T-helper 1 cell treated with Interleukin-12 subunit alpha and Interleukin-12 subunit beta and Interleukin-4 antibody, amounts not matched to agents 30 ng/mL and 1 ng/mL, for 36 hours (primary cell): ENCODE measurements around the gene ZCCHC2. TPM values are rescaled to one million over a fixed set of nuclear protein-coding genes. Genes with fewer than 3 reads are reported as not detected.

Experiments
- intact Hi-C: fragments of 100-400 bp; cut with micrococcal nuclease; formaldehyde crosslinking; loops from one replicate; pipeline ENCODE4 v1.15.1; 2024
- total RNA-seq: library from RNA; stranded (reverse); gene quantifications from 2 replicates; pipeline ENCODE4 v1.2.3, GENCODE V29; 2022

ZCCHC2 gene
- total RNA-seq, 1 donor from 2014 or later: 60.7 TPM

- intact Hi-C loops: no loop called here
Observed at GRCh38 chr18:62606106-62606505, 83.3 kb downstream of the ZCCHC2 start.

- intact Hi-C loops: no loop called here
Observed at GRCh38 chr18:62607302-62607701, 84.5 kb downstream of the ZCCHC2 start.

DNA sequence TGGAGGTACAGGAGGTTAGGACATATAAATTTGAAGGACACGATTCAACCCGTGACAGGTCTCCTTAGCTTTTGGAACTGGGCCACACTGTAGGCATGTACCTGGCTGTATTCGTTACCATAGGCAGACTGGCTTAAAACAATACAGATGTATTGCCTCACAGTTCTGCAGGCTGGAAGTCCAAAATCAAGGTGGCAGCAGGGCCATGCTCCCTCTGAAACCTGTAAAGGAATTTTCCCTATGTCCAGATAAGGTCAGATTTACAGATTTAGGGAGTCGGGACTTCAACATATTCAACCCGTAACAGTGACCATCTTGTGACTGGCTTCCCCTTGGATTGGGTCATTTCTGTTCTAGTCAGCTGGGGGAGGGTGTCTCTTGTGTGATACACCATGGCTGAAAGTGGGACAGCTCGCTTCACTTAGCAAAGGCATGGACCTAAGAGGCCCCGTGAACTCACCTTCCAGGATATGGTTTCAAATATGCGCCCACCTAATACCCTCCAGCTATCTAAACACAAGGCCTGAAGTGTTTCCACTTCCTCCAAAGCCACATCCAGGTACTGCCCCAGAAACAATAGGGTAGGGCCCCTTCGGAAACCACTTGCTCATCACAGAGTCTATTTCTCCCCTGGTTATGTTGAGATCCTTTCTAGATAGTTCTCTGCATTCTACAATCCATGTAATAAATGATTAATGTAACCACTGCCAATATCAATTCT lies 85.0 kb downstream of the ZCCHC2 start:
- intact Hi-C loops: no loop called here

- intact Hi-C loops: no loop called here
Observed at GRCh38 chr18:62609764-62610163, 86.9 kb downstream of the ZCCHC2 start.

GRCh38 chr18:62610351-62610700 lies 87.5 kb downstream of the ZCCHC2 start:
- intact Hi-C loops: no loop called here

DNA sequence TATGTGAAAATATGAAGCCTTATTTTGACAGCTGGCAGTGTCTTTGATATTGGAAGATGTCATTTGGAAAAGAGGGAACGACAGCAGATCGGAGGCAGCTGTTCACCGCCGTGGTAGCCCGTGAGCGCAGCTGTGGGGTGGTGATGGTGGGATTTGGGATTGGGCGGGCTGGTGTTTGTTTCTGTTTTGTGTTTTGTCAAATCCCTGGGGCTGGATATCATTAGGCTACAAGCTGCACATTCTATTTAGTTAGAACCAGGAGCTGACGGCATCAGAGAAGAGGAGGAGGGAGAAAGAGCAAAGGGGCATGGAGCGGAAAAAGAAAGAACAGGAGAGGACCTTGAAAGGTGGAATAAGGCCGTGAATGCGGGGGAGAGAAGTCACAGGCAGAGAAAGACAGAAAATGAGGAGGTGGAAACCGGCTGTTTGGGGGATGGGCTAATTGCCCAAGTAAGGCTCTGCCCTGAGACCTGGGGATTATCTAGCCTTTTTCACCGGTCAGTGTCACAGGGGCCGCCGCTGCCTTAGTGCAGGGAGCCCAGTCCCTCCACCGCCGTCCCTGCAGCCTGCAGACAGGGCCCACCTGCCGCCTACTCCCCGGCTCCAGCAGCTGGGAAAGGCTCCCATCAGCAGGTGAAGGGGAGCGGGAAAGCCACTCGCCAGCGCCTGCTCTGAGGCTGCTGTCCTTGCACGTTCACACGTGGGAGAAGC lies 88.0 kb downstream of the ZCCHC2 start:
- intact Hi-C loops: no loop called here

DNA sequence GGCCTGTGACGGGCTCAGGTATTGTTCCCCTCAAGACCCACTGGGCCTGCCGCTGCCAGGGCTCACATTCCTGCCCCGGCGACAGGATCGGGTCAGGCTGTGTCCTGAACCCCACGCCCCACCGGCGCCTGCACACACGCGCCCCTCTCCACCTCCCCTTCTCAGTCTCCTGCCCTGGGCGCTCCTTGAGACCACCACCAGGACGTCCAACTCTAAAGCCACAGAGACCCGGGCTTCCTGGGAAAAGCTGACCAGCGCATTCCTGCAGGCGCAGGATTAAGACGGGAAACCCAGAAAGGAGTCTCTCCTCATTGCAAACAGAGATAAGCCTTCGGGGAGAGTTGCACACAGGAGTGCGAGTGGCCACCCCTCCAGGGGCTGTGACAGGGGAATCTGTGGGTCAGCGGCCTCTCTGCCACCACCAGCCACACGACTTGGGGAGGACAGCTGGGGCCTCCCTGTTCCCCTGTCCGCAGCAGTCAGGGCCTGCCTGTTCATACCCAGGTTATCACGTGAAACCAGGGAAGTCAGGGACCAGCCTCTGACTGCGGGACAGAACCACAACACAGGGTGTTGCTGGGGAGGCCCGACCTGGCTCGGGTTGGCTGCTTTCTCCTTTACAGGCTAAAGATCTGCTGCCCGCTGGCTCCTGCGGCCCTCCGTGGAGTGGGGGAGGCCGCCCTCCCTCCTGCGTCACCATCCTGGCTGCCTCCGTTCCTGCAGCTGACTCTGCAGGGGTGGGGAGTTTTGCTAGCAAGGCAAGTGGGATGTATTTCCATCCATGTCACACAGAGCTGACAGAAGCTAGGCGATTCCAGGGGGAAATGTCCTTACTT lies 88.8 kb downstream of the ZCCHC2 start:
- intact Hi-C loops: no loop called here

- intact Hi-C loops: no loop called here
Observed at GRCh38 chr18:62612289-62612645, 89.4 kb downstream of the ZCCHC2 start.

DNA sequence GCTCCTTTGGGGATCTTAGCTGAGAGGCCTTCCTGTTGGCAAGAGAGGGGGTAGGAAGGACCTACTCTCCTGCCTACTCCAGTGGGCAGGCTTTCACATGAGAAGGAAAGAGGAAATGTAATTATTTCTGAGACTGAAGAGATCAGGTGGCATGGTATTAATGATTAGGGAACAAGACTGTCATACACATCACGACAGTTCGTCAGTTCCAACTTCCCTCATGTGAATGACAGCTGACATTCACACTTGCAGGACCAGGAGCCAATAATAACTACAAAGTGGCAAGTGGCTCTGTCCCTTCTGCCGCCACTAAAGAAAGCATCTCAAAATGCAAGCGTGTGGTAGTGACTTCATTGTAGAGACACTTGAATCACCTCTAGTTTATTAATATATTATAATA lies 90.0 kb downstream of the ZCCHC2 start:
- intact Hi-C loops: no loop called here

- intact Hi-C loops: no loop called here
Observed at GRCh38 chr18:62614494-62614893, 91.7 kb downstream of the ZCCHC2 start.

GRCh38 chr18:62616331-62616805 lies 93.5 kb downstream of the ZCCHC2 start:
- intact Hi-C loops: no loop called here

GRCh38 chr18:62617793-62618591 lies 95.2 kb downstream of the ZCCHC2 start:
- intact Hi-C loops: no loop called here

DNA sequence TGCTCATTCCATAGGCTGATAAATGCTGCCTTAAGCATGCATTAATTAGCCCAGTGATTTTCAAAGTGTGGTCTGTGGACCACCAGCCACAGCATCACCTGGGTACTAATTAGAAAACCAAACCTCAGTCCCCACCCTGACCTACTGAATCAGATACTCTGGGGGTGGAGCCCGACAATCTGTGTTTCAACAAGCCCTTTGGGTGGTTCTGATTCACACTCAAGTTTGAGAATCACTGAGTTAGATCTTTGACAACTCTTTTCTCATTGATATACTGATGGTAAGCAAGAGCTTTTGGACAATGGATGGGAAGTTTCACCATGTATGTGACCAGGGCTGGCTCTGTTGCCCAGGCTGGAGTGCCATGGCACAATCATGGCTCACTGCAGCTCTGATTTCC lies 95.9 kb downstream of the ZCCHC2 start:
- intact Hi-C loops: no loop called here

DNA sequence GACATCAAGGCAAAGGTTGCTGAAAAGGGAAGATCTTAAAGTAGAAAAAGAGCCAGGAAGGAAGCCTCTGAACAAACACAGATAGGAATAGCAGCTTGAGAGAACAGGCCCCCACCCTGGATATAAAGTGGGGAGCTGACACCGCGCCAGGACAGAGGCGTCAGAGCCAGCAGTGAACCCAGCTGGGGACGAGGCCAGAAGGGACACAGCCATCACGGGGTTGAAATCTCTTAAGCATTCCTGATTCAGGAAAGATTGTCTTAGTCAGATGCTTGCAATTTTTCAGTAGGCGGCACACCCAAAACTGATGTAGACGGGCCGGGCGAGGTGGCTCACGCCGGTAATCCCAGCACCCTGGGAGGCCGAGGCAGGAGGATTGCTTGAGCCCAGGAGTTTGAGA lies 98.7 kb downstream of the ZCCHC2 start:
- intact Hi-C loops: no loop called here

DNA sequence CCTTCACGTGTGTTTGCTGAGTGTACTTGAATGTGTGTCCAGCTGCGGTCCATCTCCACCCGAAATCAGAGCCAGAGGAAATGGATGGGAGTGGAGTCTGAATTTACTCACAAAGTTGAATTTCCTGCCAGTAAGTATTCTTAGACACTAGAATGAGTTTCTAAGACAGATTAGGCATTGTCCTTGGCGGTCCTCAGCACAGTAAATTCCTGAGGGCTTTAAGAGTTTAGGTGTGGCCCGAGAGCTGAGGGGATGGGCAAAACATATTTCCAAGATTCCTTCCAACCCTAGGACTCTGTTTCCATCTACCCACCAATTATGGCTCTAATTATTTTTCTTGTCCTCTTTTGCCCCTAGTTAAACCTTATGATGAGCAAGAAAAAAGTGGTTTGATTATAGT lies 102.2 kb downstream of the ZCCHC2 start:
- intact Hi-C loops: no loop called here

Other genes with a start within 250 kb of the ZCCHC2 start
- 25.6 and 25.8 TPM in 2 replicates for gene TNFRSF11A, start 197.7 kb upstream of the ZCCHC2 start, total RNA-seq
- gene PHLPP1, start 192.5 kb downstream of the ZCCHC2 start, total RNA-seq: 7.5 and 8.1 TPM in 2 replicates